A549 (cell line): Measurements from ENCODE around the gene YBX2.
"Not testable (repeated sequence)": the region's sequence is repeated elsewhere in the genome, so short reads cannot be mapped to it uniquely, and the experiment has no call there.

Experiments
- CHD2 ChIP-seq: fragments of 150-350 bp; IDR thresholded peaks from 2 replicates; pipeline ENCODE4 v1.6.1; 2014; ENCODE audit warnings: low read length; ENCODE audit not compliant: partially characterized antibody
- EP300 ChIP-seq, 2 experiments: fragments of >200 bp; sonication (Bioruptor Twin); formaldehyde crosslinking; IDR thresholded peaks; 2 replicates in 1 of 2; 3 replicates in 1 of 2; pipeline ENCODE4 v1.6.1; 2016 to 2017
- NR3C1 ChIP-seq: fragments of >200 bp; sonication (Bioruptor Twin); formaldehyde crosslinking; IDR thresholded peaks from 3 replicates; pipeline ENCODE4 v1.6.1; 2017
- POLR2A ChIP-seq: IDR thresholded peaks from 2 replicates; pipeline ENCODE4 v1.6.1; 2012; ENCODE audit warnings: mild to moderate bottlenecking, low read length
- POLR2AphosphoS2 ChIP-seq: conservative IDR thresholded peaks from 2 replicates; pipeline ENCODE4 v1.6.1; 2012; ENCODE audit warnings: low read length, improper control_type of control experiment, inconsistent platforms
- RAD21 ChIP-seq, 2 experiments: fragments of >200 bp in 1 of 2; sonication (Bioruptor Twin) in 1 of 2; formaldehyde crosslinking in 1 of 2; IDR thresholded peaks in 1 of 2; conservative IDR thresholded peaks in 1 of 2; 2 replicates in 1 of 2; 3 replicates in 1 of 2; pipeline ENCODE4 v1.6.1; 2012 to 2018; ENCODE audit warnings: inconsistent platforms in 1 of 2
- ZC3H11A ChIP-seq: fragments of 450-650 bp; IDR thresholded peaks from 2 replicates; pipeline ENCODE4 v1.6.1; 2014; ENCODE audit warnings: antibody characterized with exemption, mild to moderate bottlenecking
- TF ChIP-seq, protein P1 (sequence below): fragments of >200 bp; sonication (Bioruptor Twin); formaldehyde crosslinking; IDR thresholded peaks from 3 replicates; pipeline ENCODE4 v1.5.1; 2016
- TF ChIP-seq, protein P2 (sequence below): IDR thresholded peaks from 2 replicates; pipeline ENCODE4 v1.6.1; 2012

DNA sequence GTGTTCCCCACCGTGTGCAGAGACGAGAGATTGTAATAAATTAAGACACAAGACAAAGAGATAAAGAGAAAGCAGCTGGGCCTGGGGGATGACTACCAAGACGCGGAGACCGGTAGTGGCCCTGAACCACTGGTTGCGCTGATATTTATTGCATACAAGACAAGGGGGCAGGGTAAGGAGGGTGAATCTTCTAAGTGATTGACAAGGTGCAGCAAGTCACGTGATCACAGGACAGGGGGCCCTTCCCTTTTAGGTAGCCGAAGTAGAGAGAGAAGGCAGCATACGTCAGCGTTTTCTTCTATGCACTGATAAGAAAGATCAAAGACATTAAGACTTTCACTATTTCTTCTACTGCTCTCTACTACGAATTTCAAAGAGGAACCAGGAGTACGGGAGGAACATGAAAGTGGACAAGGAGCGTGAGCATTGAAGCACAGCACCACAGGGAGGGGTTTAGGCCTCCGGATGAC lies 38.2 kb upstream of the YBX2 start:
- TF ChIP-seq POLR2AphosphoS2; POLR2A; NR3C1; RAD21 (conservative IDR thresholded peaks at IDR 0.05 in 1 of 2, IDR thresholded peaks at IDR 0.05 in 1 of 2); ZC3H11A; CHD2; EP300 (IDR thresholded peaks at IDR 0.05): not testable (repeated sequence)
- TF ChIP-seq, protein P1, sequence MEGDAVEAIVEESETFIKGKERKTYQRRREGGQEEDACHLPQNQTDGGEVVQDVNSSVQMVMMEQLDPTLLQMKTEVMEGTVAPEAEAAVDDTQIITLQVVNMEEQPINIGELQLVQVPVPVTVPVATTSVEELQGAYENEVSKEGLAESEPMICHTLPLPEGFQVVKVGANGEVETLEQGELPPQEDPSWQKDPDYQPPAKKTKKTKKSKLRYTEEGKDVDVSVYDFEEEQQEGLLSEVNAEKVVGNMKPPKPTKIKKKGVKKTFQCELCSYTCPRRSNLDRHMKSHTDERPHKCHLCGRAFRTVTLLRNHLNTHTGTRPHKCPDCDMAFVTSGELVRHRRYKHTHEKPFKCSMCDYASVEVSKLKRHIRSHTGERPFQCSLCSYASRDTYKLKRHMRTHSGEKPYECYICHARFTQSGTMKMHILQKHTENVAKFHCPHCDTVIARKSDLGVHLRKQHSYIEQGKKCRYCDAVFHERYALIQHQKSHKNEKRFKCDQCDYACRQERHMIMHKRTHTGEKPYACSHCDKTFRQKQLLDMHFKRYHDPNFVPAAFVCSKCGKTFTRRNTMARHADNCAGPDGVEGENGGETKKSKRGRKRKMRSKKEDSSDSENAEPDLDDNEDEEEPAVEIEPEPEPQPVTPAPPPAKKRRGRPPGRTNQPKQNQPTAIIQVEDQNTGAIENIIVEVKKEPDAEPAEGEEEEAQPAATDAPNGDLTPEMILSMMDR = not testable (repeated sequence)
- TF ChIP-seq, protein P2, sequence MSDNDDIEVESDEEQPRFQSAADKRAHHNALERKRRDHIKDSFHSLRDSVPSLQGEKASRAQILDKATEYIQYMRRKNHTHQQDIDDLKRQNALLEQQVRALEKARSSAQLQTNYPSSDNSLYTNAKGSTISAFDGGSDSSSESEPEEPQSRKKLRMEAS = not testable (repeated sequence)
